Caco-2 (cell line): ENCODE results near the gene CDC42BPB. TPM values are rescaled to one million over a fixed set of nuclear protein-coding genes. Genes with fewer than 3 reads are reported as not detected.

Experiments used
- BruUV-seq: library from RNA; stranded (reverse); fragments of 400-500 nt; replicated peaks from 2 replicates; lab custom pipeline; 2021; lab: Mats Ljungman, UMichigan
- CTCF ChIA-PET: fragments of 300-600 bp; sonication (Branson Sonifier 250); formaldehyde crosslinking; loops from one replicate; lab custom pipeline; 2022; ENCODE audit warnings: antibody characterized with exemption; lab: Charles Lee
- POLR2A ChIA-PET: fragments of 300-600 bp; sonication (Branson Sonifier 250); formaldehyde crosslinking; loops from one replicate; lab custom pipeline; 2022; ENCODE audit warnings: antibody characterized with exemption; lab: Charles Lee
- DNase-seq, 2 experiments: peaks; one replicate each; pipeline versions ENCODE4 v3.0.0 to v3.0.0-alpha.2; 2020 to 2022
- H3K27me3 ChIP-seq: replicated peaks from 2 replicates; pipeline ENCODE4 v1.6.0; 2011; ENCODE audit warnings: low read length; ENCODE audit not compliant: control insufficient read depth, insufficient read depth
- H3K36me3 ChIP-seq: 2 replicates; pipeline ENCODE4 v1.5.1; 2011; ENCODE audit warnings: low read length; ENCODE audit not compliant: control insufficient read depth, insufficient read depth
- H3K4me1 ChIP-seq: fragments of 250-450 bp; sonication (Bioruptor Pico); 2 replicates; pipeline ENCODE4 v1.5.1; 2020; ENCODE audit warnings: mild to moderate bottlenecking
- H3K4me3 ChIP-seq: 2 replicates; pipeline ENCODE4 v1.5.1; 2011; ENCODE audit warnings: low read depth, mild to moderate bottlenecking, control low read depth, low read length
- H3K9me3 ChIP-seq: fragments of 250-450 bp; sonication (Bioruptor Pico); 2 replicates; pipeline ENCODE4 v1.5.1; 2020; ENCODE audit warnings: mild to moderate bottlenecking, moderate library complexity
- H3K27ac Mint-ChIP-seq: one replicate; pipeline ENCODE4 v1.8.0; 2022; ENCODE audit warnings: mixed read lengths; ENCODE audit not compliant: unreplicated experiment
- H3K27me3 Mint-ChIP-seq: one replicate; pipeline ENCODE4 v1.8.0; 2022; ENCODE audit warnings: mixed read lengths; ENCODE audit not compliant: insufficient read depth, unreplicated experiment
- H3K36me3 Mint-ChIP-seq: one replicate; pipeline ENCODE4 v1.8.0; 2022; ENCODE audit warnings: mild to moderate bottlenecking, mixed read lengths; ENCODE audit not compliant: insufficient read depth, unreplicated experiment
- H3K4me1 Mint-ChIP-seq: one replicate; pipeline ENCODE4 v1.8.0; 2022; ENCODE audit warnings: low read depth, mixed read lengths; ENCODE audit not compliant: unreplicated experiment
- H3K4me3 Mint-ChIP-seq: one replicate; pipeline ENCODE4 v1.8.0; 2022; ENCODE audit warnings: mild to moderate bottlenecking, moderate library complexity, mixed read lengths; ENCODE audit not compliant: unreplicated experiment
- H3K9me3 Mint-ChIP-seq: one replicate; pipeline ENCODE4 v1.8.0; 2022; ENCODE audit warnings: mixed read lengths; ENCODE audit not compliant: unreplicated experiment
- intact Hi-C: fragments of 100-400 bp; cut with micrococcal nuclease; formaldehyde crosslinking; loops from one replicate; pipeline ENCODE4 v1.10.0; 2022; ENCODE audit not compliant: unreplicated experiment
- total RNA-seq: library from RNA; stranded (reverse); gene quantifications from 2 replicates; pipeline ENCODE4 v1.2.3, GENCODE V29; 2022
- TF ChIP-seq, protein P1 (sequence below), 2 experiments: fragments of 200-600 bp in 1 of 2; IDR thresholded peaks; 1 replicate in 1 of 2; 2 replicates in 1 of 2; pipeline versions ENCODE4 v1.5.1 to v1.8.0; 2011 to 2022; ENCODE audit warnings: antibody characterized with exemption in 1 of 2, control low read depth in 1 of 2, inconsistent platforms in 1 of 2, low read depth in 1 of 2, low read length in 1 of 2, mild to moderate bottlenecking in 1 of 2, moderate library complexity in 1 of 2; ENCODE audit not compliant: insufficient read depth in 1 of 2, severe bottlenecking in 1 of 2, unreplicated experiment in 1 of 2

CDC42BPB gene
- total RNA-seq, 1 experiment from 2014 or later: 55.1 TPM

DNA sequence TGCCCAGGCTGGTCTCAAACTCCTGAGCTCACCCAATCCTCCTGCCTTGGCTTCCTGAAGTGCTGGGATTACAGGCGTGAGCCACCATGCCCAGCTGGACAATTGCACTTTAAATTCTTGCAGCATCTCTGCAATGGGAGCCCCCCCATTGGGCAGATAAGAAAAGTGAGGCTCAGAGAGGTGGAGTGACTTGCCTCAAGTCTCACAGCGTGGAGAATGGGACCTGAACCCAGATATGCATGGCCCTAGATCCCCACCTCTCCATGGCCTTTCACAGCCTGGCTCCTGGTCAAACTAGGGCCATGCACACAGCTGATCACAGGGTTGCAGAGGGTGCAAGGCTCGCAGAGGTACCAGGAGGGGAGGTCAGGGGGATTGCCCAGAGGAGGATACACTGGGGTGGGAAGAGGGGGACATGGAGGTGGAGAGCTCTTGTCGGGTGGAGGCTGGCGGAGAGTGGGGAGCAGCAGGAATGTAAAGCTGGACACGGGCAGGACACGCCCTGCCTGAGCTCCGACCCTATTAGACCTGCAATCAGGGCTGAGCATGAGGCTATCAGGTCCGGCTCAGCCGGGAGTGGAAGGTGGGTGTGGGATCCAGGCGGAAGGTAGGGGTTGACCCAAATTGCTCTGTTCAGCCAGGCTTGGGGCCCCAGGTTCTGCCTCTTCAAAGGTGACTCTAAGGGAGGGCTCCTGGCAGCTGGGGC is 44.1 kb upstream of the CDC42BPB start:
- Mint-ChIP-seq H3K4me3 (peak overlapping the region; percentile 9), H3K4me1 (peaks cover 15% of the 10 kb centered on the region), H3K36me3 (peaks cover 13% of the 10 kb centered on the region), H3K27me3 (no peaks in the 10 kb centered on the region), H3K9me3 (no peaks in the 10 kb centered on the region), H3K27ac (no peak overlapping the region)
- TF ChIP-seq, protein P1, sequence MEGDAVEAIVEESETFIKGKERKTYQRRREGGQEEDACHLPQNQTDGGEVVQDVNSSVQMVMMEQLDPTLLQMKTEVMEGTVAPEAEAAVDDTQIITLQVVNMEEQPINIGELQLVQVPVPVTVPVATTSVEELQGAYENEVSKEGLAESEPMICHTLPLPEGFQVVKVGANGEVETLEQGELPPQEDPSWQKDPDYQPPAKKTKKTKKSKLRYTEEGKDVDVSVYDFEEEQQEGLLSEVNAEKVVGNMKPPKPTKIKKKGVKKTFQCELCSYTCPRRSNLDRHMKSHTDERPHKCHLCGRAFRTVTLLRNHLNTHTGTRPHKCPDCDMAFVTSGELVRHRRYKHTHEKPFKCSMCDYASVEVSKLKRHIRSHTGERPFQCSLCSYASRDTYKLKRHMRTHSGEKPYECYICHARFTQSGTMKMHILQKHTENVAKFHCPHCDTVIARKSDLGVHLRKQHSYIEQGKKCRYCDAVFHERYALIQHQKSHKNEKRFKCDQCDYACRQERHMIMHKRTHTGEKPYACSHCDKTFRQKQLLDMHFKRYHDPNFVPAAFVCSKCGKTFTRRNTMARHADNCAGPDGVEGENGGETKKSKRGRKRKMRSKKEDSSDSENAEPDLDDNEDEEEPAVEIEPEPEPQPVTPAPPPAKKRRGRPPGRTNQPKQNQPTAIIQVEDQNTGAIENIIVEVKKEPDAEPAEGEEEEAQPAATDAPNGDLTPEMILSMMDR (IDR thresholded peaks at IDR 0.05; ENCODE audit: insufficient read depth in 1 of 2, low read depth in 1 of 2, low read length in 1 of 2, severe bottlenecking in 1 of 2, unreplicated experiment in 1 of 2): no peak
- ChIA-PET POLR2A (no interaction called here), CTCF (no interaction called here)
- Histone ChIP-seq H3K9me3 (no peaks in the 10 kb centered on the region), H3K27me3 (no peaks in the 10 kb centered on the region), H3K4me3 (no peak overlapping the region), H3K4me1 (peaks cover 54% of the 10 kb centered on the region), H3K36me3 (no peaks in the 10 kb centered on the region)
- no peak for DNase-seq
- BruUV-seq: no TSS peak
- intact Hi-C loops: no loop called here

DNA sequence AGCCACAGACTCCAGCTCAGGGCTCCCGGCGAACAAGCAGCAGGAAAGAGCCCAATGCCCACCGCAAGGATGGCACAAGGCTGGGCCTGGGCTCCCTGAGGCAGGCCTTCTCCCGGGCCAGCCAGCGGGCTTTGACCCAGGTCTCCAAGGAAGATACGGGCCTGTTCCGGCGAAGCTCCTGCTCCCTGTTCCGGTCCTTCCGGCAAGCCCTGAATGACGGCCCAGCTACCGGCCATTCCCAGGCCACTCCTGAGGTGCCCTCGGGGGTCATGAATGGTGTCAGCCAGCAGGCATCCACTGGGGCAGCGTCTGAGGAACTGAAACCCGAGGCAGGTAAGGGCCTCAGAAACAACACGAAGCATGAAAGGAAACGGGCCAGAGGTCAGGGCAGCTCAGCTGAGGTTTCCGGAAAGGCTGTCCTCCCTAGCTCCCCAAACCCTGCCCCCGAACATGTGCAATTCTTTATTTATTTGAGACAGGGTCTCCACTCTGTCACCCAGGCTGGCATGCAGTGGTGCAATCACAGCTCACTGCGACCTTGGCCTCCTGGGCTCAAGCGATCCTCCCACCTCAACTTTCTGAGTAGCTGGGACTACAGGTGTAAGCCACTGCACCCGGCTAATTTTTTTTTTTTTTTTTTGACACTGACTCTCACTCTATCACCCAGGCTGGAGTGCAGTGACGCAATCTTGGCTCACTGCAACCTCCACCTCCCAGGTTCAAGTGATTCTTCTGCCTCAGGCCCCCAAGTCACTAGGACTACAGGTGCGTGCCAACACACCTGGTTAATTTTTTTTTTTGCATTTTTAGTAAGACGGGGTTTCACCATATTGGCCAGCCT is 43.2 kb upstream of the CDC42BPB start:
- no peak for DNase-seq
- peaks cover 55% of the 10 kb centered on the region for H3K4me1 ChIP-seq
- POLR2A ChIA-PET: interaction anchor here (0.7 kb wide), 1 partner anchor 9 kb away, joined by 3 read pairs; no protein-coding TSS in a partner anchor

More for the DNA sequence above, 43.2 kb upstream of the CDC42BPB start:
- no peaks in the 10 kb centered on the region for H3K9me3 Mint-ChIP-seq
- peak overlapping the region; percentile 9 for H3K4me3 Mint-ChIP-seq
- peaks cover 13% of the 10 kb centered on the region for H3K36me3 Mint-ChIP-seq
- Histone ChIP-seq H3K27me3 (no peaks in the 10 kb centered on the region), H3K36me3 (no peaks in the 10 kb centered on the region), H3K9me3 (no peaks in the 10 kb centered on the region), H3K4me3 (no peak overlapping the region)
- H3K27ac Mint-ChIP-seq: no peak overlapping the region
- no TSS peak for BruUV-seq
- CTCF ChIA-PET: interaction anchor here (0.6 to 2.2 kb wide), 2 partner anchors 9 to 27 kb away, joined by 5 read pairs; no protein-coding TSS in a partner anchor
- TF ChIP-seq, protein P1 (IDR thresholded peaks at IDR 0.05; ENCODE audit: insufficient read depth in 1 of 2, low read depth in 1 of 2, low read length in 1 of 2, severe bottlenecking in 1 of 2, unreplicated experiment in 1 of 2): no peak
- H3K27me3 Mint-ChIP-seq: no peaks in the 10 kb centered on the region
- peaks cover 16% of the 10 kb centered on the region for H3K4me1 Mint-ChIP-seq
- intact Hi-C loops: no loop called here
